Fibroblast of lung (primary cell): Measurements from ENCODE around the gene TBXAS1.

Experiments
- CTCF ChIP-seq, 2 donors: IDR thresholded peaks in 1 of 2; conservative IDR thresholded peaks in 1 of 2; 1 replicate in 1 of 2; 2 replicates in 1 of 2; pipeline ENCODE4 v1.5.1; 2011 to 2012; ENCODE audit warnings: low read length in 2 of 2, control low read depth in 1 of 2, inconsistent platforms in 1 of 2, low read depth in 1 of 2, mild to moderate bottlenecking in 1 of 2
- EZH2 ChIP-seq: IDR thresholded peaks from 2 replicates; pipeline ENCODE4 v1.5.1; 2012; ENCODE audit warnings: low read length, control low read depth, mild to moderate bottlenecking; ENCODE audit errors: missing control alignments

GRCh38 chr7:139845443-139845805 lies 16.4 kb downstream of the TBXAS1 start:
- TF ChIP-seq CTCF (conservative IDR thresholded peaks at IDR 0.05 in 1 of 2, IDR thresholded peaks at IDR 0.05 in 1 of 2; ENCODE audit: low read depth in 1 of 2, low read length in 2 of 2), result no peak
- TF ChIP-seq EZH2, result no peak
